Measurements from ENCODE around the gene GCA.

GCA gene, protein sequence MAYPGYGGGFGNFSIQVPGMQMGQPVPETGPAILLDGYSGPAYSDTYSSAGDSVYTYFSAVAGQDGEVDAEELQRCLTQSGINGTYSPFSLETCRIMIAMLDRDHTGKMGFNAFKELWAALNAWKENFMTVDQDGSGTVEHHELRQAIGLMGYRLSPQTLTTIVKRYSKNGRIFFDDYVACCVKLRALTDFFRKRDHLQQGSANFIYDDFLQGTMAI

DNA sequence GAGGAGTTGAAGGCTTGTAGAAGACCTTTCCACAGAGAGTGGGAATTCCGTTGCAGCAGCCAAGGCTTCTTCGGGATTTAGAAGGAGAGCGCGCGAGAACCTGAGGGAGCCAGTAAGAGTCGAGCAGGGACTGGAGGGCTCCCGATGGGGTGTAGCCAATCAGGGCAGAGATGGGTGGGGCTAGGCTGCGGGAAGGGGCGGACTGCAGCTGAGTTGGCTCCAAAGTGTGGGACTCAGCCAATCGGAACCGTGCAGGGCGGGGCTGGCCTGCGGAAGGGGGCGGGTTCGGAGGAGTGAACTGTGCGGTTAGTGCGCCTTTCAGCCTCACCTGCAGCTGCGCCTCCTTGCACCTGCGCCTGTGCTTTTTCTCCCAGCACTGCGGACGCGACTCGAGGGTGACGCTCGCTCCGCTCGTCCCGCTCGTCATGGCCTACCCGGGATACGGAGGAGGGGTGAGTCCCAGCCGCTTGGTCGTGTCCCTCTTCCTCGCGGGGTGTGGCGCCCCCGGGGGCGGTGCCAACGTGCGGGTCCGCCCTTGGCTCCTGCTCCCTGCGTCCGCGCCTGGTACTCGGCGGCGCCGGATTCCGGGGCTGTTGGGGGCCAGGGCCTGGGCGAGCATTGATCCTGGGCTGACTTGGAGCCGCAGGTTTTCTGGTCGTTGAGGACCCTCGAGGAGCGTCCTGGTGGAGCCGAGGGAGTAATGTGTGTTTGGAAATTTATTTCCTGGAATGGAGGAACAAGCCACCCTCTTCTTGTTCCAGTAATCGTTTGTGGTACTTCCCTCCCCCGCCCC, at the start of gene GCA:
GCA (plus strand) TSS at position 309 of the 793 bp plus-strand sequence; CDS start at position 426, 117 bp downstream.
- DNase-seq (ENCODE audit: low read depth): peak; percentile 82

GRCh38 chr2:162295009-162295408, 48.9 kb upstream of the GCA start:
- no peak for DNase-seq (ENCODE audit: low read depth)

GRCh38 chr2:162297925-162298552, 45.9 kb upstream of the GCA start:
- no peak for DNase-seq (ENCODE audit: low read depth)

- no peak for DNase-seq (ENCODE audit: low read depth)
Measured at GRCh38 chr2:162298669-162299335, 45.1 kb upstream of the GCA start.

DNA sequence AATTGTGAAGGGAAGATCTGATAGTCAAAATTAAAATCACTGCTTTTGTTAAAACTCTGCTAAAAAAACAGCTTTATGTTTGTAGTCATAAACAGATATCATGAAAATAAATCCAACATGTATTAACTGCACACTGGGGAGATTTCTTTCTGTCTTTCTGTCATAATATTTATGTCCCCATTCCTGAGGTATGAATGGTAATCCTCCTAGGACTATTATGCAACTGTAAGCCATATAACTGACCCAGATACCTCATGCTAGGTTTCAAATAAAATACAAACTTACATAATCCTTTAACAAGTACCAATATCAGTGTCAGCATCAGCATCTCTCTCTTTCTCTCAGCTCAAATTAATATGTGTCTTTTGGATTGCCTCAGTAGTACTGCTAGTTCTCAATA, 43.7 kb upstream of the GCA start:
- DNase-seq (ENCODE audit: low read depth): no peak

DNA sequence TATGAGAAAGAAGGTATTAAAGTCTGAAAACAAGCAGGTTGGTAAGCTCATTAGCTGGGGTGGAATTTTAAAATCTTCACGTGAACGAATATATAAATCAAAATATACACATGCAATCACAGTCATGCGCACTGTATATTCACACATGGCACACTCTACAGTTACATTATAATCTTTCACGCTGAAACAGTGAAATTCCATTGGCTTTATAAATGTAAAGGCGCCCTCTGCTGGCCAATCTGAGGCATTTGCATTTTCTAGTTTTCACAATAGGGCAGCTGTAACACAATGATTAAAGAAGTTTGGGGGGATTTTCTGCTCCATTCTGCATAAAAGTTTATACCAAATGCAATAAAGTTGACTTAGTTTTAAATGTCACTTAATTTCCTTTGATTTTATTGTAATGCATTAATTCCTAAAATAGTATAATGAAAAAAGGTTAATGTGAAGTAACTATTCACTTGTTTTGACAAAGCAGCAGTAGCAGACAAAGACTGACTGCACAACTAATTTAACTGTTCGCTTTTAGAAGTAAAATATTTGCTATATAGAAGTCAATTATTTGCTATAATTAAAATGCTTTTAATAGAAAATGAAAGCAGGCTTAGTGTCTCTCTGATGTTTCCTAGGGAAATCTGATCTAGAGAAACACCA, 42.7 kb upstream of the GCA start:
- DNase-seq (ENCODE audit: low read depth): no peak

DNA sequence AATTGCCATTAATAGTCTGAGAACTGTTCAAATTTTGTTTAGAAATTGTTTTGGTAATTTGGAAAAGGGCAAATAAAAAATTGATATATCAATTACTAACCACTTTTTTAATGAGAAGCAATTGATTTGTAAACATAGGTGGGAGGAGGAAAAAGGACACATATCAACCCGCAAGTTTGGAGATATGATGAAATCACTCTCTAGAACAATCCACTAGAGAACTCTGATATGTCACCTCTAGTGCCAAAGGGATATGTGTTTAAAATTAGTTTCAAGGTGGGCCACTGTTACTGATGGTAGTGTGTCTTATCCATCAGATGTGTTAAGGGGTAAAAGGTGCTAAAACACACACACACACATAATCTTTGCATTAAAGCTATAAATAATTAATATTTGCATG, 42.1 kb upstream of the GCA start:
- DNase-seq (ENCODE audit: low read depth): no peak

DNA sequence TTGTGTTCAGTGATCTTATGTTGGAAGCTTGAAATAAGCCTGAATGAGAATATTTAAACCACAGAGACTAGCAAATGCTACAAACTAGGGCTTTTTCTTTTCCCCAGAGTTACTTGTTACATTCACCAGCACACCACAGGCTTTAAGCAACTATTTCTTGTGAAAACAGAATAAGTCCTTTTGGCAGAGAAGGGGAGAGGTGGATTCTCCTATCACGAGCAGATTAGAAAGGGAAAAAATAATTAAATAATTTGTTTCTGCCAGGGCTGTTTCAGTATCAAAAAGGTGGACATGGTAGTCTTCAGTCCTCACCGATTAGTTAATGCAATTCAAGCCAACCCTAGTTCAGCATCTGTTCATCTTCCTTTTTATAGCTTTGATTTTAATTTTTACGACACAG, 38.0 kb upstream of the GCA start:
- DNase-seq (ENCODE audit: low read depth): no peak

DNA sequence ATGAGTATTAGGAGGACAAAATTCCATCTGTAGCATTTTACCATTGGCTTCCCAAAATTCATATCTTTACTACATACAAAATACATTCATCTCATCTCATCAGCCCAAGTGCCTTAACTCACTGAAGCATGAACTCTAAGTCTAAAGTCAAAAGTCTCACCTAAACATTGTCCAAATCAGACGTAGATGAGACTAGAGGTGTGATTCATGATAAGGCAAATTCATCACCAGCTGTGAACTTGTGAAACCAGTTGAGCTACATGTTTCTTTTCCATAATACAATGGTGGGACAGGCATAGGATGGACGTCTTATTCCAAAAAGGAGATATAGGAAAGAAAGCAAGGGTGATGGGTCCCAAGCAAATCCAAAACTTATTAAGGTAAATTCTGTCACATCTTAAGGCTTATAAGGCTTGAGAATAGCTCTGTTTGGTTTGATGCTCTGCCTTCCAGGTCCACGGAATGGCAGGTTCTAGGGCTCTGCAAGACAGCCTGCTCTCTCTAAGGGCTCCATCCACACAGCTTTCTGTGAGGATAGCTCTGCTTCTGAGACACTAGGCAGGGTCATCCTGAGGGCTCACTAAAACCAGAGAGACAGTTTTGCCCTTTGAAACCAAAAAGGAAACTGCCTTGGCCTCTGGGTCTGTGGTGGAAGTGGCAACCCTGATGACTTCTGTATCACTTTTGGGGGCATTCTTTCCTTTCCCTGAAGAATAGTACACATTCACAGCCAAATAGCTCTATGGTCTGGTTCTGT, 35.0 kb upstream of the GCA start:
- DNase-seq (ENCODE audit: low read depth): no peak

- DNase-seq (ENCODE audit: low read depth): no peak
Measured at GRCh38 chr2:162312853-162313252, 31.1 kb upstream of the GCA start.

- no peak for DNase-seq (ENCODE audit: low read depth)
Measured at GRCh38 chr2:162315938-162316337, 28.0 kb upstream of the GCA start.

- no peak for DNase-seq (ENCODE audit: low read depth)
Measured at GRCh38 chr2:162316590-162316989, 27.3 kb upstream of the GCA start.

- DNase-seq (ENCODE audit: low read depth): no peak
Measured at GRCh38 chr2:162317058-162317742, 26.7 kb upstream of the GCA start.

GRCh38 chr2:162317861-162318327, 26.0 kb upstream of the GCA start:
- no peak for DNase-seq (ENCODE audit: low read depth)

DNA sequence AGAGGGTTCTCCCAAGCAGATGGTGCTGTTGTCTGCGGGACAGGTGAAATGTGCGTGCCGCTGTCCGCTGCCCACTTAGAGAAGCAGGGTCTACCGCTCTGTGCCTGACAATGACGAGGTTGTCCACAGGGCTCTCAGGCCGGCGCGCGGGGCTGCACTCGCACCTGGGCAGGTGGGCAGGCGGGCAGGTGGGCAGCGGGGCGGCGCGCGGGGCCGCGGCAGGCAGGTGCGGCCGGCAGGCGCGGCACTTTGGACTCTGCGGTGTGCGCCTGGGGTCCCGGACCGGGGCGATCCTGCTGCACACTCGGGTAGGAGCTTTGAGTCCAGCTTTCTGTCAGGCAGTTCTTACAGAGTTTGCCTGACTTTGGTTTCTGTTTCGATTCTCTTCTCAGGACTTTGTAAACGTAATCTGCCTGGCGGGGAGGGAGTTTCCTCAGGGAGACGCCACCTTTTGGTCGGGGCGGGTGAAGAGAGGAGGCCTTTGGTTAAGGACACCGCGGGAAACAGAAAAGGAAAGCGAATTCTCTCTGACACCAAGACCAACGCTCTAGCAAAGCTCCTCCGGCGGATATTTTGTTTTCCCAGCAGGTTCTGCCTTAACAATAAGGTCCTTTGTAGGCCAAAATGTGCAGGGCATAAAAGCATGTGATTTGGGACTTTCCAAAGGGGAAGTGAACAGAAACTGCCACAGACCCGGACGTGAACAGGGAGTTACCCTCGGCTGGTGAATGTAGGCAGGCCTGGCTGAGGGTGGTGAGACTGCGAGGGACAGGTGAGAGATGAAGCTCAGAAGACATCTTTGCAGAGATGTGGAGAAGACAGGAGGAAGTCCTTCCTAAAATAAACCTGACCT, 25.4 kb upstream of the GCA start, which contains the start of gene IFIH1:
IFIH1 (minus strand) TSS at position 357 of the 853 bp plus-strand sequence. CDS start 377 bp downstream, outside the sequence.
- peak; percentile 29 for DNase-seq (ENCODE audit: low read depth)

DNA sequence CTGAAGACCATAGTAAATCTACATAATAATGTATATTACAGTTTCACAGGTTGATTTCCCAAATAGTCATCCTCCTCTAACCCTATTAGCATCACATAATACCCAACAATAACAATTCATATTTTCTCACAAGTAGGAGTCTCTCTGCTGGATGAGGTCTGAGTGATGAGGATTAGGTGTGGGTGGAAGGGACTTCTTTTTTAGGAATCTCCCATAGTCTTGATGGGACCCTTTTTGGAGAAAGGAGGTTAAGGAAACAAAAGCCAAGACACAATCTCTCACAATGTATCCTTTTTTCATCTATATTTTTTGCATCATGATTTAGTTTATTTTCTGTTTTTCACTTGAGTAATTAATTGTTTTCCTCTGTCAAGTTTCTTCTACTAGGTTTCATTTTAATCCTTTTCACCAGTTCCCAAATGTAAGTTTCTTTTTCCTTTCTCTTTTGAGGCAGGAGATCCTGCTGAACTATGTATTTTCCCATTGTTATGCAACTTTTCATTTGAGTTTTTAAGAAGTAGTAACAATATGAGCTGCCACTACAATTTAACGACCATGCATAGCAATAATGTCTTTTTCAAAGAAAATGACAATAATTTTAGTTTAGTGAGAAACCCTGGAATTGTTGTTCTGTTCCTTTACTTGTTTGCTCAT, 22.9 kb upstream of the GCA start:
- no peak for DNase-seq (ENCODE audit: low read depth)

GRCh38 chr2:162324953-162325352, 19.0 kb upstream of the GCA start:
- DNase-seq (ENCODE audit: low read depth): no peak

DNA sequence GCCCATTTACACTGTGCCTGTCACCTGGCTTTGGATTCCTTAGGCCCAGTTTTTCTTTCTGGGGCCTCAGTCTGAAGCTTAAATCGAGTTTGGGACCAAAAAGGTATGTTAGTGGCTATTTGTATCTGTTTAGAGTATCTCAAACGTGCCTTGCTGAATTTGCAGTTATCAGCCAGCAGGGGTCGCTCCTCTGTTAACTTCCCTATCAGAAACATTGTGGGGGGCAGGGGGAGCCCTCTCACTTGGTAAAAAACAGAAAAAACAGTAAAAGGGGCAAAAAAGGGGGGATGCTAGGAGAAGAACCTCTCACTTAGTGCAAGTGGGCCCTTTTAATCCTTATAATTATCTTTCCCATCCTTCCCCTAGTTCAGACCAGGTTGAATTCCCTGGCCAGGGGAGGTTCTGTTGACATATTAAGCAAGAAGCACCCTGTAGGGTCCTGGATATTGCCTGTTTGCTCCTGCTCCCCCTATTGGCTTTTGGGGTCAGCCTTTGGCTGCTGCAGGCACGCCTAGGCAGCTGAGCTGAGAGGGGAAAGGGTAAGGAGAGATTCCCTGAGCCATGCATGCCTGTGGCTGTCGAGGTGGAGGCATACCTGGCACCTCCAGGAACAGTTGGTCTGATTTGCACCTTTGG, 16.7 kb upstream of the GCA start:
- no peak for DNase-seq (ENCODE audit: low read depth)

DNA sequence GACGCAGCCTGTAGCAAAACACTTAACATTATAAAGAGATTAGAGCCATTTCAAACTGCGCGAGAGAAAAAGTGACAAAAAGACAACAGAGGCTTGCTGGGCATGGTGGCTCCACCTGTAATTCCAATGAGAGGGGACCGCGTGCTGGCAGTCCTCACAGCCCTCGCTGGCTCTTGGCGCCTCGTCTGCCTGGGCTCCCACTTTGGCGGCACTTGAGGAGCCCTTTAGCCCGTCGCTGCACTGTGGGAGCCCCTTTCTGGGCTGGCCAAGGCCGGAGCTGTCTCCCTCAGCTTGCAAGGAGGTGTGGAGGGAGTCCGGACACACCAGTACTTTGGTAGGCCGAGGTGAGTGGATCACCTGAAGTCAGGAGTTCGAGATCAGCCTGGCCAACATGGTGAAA, 16.1 kb upstream of the GCA start:
- DNase-seq (ENCODE audit: low read depth): no peak

Measured in stimulated activated CD8-positive, alpha-beta memory T cell treated with anti-CD3 and anti-CD28 coated beads, Interleukin-15, amount 100 ng/mL, for 24 hours (primary cell).